GM18526 (cell line): ENCODE measurements around the gene CRYGS.

Experiments used
- POLR2A ChIP-seq: IDR thresholded peaks from 3 replicates; pipeline ENCODE4 v1.6.1; 2011; ENCODE audit not compliant: insufficient read length; ENCODE audit errors: extremely low read depth

The CRYGS gene

DNA sequence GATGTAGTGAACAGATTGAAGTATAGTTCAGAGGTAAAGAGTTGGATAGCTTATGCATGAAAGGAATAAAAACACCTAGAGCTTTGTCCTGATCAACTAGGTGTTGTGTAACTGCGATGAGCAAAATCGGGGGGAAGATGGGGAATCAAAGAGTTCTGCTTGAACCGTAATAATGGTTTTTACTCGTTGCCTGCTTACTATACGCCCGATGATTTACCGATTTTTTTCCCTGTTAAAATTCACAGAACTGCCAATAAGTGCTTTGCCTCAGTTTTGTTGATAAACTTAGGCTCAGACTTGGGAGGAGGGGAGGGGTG lies 25.6 kb upstream of the CRYGS start:
- no peak for TF ChIP-seq POLR2A

DNA sequence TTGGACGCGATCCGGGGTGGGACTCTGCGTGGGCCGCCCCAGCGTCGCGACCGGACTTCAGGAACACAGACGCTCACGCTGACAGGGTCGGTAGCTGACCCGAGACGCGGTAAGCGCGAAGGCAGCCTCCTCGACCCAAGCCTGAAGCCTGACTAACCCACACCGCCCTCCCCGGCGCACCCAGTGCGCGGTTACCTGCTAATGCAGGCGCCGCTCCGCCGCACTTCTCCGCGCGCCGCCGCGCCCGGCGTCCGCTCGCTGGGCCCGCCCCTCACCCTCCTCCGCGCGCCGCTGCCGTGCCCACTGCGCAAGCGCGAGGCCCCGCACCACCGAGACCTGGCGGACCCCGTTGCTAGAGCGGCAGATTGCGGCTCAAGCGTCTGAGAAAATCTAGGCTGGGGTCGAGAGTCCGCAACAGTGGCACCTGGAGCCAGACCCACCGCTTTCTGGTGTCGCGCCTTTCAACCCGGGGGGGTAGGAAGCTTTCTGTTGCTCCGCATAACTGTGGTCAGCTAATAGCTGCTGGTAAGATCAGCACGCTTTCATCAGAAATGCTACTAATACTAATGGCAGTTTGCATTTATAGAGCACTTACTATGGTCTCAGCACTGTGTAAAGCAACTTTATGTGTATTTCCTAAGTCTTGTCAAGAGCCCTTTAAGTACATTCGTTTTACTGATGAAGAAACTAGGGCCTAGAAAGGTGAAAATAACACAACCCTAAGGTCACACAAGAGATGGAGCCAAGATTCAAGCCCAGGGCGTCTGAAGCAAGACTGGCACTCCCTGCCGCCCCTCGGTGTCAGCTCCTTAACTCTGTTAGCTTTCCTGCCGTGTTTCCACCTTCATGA lies 23.1 kb upstream of the CRYGS start, which contains the start of gene TBCCD1:
Gene TBCCD1, minus strand, starts transcription at position 268 of the 850 bp plus-strand sequence. CDS start 3,010 bp downstream, outside the sequence.
- TF ChIP-seq POLR2A = peak; percentile 97

DNA sequence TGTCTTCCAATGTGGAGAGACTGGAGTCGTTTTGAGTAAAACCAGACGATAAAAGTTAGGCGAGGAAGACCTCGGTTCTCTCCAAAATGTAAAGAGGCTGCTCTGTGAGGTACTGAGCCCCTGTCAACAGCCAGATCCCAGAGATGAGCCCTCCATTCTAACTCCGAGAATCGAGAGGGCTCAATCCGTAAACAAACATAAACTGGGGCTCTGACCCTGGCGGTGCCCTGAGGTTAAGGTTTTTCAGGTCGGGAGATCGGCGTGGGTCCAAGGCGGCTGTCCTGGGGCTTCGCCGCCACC lies 22.5 kb upstream of the CRYGS start:
- no peak for TF ChIP-seq POLR2A

DNA sequence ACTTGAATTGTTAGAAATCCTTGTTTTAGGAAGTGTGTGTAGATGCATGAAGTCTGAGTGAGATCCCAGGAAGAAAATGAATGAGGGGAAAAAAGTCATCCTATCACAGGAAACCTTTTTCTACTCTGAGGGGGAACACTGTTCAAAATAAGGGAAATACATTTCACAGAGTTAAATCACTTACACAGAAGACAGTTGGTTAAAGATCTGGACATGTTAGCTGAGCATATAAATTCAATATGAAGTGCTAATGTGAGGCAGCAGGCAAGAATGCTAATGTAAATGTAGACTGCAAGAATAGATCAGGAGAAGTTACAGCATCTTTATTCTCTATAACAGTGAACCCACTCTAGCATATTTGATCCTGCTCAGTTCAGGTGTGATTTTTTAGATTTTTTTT lies 20.4 kb upstream of the CRYGS start:
- no peak for TF ChIP-seq POLR2A

DNA sequence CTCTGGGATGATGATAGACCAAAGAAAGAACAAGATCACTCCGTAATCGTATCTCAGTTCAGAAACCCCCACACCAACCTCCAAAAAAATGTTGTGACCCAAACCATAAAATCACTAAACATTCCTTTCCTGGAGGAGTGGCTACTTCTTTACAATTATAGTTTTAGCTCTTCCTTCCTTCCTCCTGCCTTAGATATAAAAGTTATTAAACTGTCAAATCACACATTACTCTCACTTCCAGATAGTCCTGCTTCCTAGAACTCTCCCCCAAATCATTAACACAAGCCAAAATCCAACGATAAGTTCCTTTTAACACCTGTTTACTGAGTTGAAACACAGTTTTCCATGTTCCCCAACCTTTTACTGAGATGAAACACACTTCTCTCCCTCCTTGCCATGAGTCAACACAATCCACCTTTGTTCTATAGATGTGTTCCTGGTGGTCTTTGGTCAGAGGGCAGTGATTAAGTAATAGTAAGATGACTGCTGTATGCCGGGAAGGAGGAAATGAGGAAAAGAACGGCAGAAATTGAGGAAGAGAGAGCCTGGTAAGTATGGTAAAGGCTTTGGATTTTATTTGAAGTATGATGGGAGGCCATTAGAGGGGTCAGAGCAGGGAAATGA lies 8.3 kb upstream of the CRYGS start:
- TF ChIP-seq POLR2A = no peak

DNA sequence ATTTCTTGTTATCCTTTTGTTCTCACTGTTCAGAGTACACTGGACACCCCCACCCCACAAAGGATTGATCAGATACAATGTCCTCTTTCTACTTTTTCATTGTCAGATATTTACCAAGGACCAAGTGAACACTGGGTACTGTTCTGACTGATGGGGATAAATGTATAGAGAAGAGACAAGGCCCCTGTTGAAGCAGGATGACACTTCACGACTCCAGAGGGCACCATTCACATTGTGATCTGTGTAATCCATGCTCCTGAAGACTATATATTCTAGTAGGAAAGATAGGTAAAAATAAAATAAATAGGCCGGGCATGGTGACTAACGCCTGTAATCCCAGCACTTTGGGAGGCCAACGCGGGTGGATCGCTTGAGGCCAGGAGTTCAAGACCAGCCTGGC lies 7.2 kb upstream of the CRYGS start:
- no peak for TF ChIP-seq POLR2A

DNA sequence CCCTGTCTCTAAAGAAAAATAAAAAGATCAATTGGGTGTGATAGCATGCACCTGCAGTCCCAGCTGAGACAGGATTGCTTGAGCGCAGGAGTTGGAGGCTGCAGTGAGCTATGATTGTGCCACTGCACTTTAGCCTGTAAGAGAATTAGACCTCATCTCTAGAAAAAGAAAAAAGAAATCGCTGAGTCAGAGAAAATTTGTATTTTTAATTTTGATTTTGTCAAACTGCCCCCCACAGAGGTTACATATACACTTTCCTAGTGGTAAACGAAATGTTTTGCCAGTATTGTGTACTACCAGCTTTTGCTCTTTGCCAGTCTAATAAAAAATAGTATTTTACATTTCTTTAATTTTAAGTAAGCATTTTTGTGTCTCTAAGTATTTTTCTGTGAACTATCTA lies 5.3 kb upstream of the CRYGS start:
- TF ChIP-seq POLR2A = no peak

DNA sequence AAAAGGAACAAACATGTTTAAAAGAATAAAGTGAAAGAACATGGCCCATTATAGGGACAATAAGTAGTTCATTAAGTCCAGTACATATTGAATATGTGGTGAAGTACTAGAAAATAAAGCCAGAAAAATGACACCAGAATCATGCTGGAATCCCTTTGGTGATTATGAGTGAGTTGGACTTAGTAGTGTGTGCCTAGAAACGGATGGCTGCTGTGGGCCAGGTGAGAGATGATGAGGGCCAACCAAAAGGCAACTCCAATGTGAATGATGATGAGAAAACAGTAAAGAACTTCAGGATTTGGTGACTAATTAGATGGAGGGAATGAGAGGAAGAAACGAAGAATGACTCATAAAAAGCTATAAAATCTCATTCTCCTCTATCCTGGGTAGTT lies 3.3 kb downstream of the CRYGS start:
- no peak for TF ChIP-seq POLR2A

DNA sequence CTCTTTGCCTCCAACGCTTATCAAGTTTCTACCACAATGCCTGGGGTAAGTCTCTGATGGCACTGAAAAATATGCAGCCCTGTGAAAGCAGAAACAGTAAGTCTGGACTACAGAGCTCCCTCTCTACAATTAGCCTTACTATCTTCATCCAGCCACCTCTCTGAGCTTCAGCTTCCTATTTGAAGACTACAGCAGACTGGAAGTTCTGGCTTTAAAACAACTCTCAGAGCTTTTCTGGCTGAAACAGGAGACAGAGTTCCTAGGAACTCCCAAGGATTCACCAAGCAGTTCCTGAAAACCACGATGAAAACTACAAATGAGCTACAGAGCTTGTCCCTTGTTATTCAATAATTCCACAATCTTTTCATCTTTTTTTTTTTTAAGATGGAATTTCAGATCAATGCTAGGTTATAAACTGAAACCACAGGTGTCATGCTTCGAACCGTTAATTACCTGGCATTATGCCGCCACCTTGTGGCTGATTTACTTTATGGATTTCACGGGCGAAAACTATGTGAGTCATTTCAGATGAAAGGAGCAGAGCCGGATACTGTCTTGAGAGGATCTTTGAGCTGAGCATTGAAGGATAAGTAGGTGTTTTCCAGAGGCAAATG lies 3.9 kb downstream of the CRYGS start:
- TF ChIP-seq POLR2A = no peak

DNA sequence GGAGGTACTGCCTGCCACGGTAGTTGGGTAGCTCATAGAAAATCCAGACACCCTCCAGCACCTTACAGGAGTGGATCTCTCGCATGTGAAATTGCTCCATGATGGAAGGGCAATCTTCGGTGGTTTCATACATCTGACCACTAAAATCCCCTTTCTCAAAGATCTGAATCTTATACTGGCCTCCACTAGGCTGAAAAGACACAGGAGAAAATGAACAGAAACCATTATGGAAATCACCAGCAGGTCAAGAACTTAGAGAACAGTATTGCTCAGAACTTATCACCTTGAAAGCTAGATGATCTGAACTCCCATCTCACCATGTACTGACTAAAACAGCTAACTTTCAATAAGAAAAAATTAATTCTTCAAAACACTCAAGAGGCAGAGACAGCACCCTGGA lies 5.4 kb downstream of the CRYGS start:
- no peak for TF ChIP-seq POLR2A

DNA sequence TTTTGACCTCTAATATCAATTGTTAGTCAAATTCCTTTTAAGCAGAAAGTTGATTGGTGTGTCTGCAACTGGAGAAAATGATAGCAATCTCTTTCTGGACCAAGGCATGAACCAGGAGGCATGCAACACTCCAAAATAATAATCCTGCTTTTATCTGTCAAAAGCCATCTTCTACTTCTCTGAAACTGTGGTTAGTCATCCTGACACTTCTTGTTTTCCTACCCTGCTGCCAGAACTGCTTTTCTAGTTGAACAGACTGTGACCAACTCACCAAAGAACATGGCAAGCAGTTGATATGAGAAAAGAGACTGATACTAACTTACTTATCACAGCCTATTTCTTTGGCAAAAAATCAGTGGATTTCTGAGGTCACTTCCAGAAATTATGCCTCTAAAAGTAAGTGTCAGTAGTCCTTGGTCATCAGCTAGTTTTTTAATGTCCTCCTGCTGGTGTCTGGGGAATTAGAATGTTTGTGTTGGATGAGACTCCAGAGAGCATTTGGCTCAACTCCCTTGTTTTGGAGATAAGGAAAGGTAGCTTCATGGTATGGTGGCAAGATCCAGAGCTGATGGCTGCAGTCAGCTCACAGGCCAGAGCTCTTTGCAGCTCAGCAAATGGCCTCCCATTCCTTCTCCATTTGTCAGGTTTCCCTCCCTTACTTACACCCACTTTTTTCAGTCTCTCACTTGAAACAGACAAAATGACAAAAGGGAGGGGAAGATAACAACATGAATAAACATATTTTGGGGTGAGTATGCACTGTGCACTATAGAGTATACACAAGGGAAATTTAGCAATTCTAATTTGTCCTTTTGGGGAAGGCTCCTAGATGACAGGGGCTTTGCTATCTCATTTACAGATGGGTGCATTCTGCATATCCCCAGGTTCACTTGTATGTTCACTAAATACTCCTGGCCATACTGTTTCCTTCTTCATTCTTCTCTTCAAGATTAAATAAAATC lies 7.0 kb downstream of the CRYGS start:
- no peak for TF ChIP-seq POLR2A

DNA sequence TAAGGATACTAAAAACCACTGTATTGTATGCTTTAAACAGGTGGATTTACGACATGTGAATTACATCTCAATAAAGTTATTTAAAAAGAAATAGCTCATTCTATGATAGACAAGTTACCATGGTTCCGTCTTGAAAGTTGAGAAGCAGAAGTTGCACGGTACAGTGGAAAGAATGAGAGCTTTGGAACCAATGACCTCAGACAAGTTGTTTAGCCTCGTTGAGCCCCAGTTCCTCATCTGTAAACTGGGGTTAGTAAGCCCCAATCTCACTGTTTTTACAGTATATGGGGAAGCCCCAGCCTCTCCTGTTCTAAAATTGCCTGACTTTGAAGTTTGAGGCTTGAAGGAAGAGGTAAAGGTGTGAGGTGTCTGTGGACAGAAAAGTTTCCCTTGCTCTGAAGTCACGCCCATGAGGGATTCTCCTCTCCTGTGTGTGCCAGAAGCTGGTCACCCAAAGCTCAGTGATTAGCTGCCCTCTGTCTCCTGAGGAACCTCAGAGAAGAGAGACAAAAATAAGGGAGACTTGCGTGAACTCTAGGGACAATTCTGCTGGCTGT lies 10.0 kb downstream of the CRYGS start:
- no peak for TF ChIP-seq POLR2A

DNA sequence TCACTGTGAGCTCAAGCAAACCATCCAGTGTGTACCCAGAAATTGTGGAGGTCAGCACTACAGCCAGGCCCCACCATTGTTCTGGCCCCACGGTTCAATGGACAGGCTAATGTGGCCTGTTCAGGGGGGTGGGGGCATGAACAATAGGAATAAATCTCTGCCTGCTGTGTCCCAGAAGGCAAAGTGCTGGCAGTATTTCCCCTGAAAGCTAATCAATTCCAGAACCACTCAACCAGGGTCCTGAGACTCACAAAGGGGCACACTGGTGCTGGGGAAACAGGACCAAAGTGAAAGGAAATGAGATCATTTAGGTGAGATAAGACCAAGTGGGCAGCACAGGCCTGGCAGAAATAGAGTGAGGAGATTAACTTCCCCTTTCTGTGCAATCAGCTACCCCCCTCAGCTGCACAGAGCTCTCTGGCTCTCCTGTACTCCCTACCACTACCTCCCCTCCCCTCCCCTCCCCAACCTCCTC lies 11.5 kb downstream of the CRYGS start:
- TF ChIP-seq POLR2A = no peak

DNA sequence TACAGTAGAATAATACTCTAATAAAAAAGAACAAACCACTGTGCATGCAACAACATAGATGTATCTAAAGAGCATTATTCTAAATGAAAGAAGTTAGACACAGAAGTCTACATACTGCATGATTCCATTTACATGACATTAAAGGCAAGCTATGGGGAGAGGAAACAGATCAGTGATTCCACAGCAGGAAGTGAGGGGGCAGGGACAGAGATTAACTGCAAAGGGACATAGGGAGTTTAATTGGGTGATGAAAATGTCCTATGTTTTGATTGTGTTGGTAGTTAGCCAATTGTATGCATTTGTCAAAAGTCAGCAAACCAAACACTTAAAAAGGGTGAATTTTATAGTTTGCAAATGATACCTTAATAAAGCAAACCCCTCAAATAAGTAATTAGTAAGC lies 13.8 kb downstream of the CRYGS start:
- no peak for TF ChIP-seq POLR2A
